Stromal cell of bone marrow (primary cell): Measurements from ENCODE around the gene SLC9A8.
"Not testable (repeated sequence)": the region's sequence is repeated elsewhere in the genome, so short reads cannot be mapped to it uniquely, and the experiment has no call there.

ENCODE experiments used
- DNase-seq: peaks from one replicate; pipeline ENCODE4 v3.0.0-alpha.2; 2012; ENCODE audit warnings: low read depth

Gene SLC9A8

GRCh38 chr20:49812507-49813304 lies at the start of gene SLC9A8:
SLC9A8 (plus strand) TSS chr20:49812828; CDS start chr20:49812923, 95 bp downstream.
- peak; percentile 73 for DNase-seq

GRCh38 chr20:49762940-49763766 lies 49.5 kb upstream of the SLC9A8 start:
- no peak for DNase-seq

- DNase-seq, result no peak
These were observed 47.3 kb upstream of the SLC9A8 start for GRCh38 chr20:49765413-49765736.

- DNase-seq, result peak; percentile 18
These were observed 46.6 kb upstream of the SLC9A8 start for GRCh38 chr20:49765846-49766541.

GRCh38 chr20:49766979-49767521 lies 45.6 kb upstream of the SLC9A8 start:
- DNase-seq, result no peak

- peak; percentile 62 for DNase-seq
These were observed 44.2 kb upstream of the SLC9A8 start for GRCh38 chr20:49768204-49769047.

GRCh38 chr20:49769048-49769581 lies 43.5 kb upstream of the SLC9A8 start:
- no peak for DNase-seq

GRCh38 chr20:49770634-49771033 lies 42.0 kb upstream of the SLC9A8 start:
- no peak for DNase-seq

GRCh38 chr20:49774213-49774612 lies 38.4 kb upstream of the SLC9A8 start:
- DNase-seq, result not testable (repeated sequence)

GRCh38 chr20:49775229-49775693 lies 37.4 kb upstream of the SLC9A8 start:
- DNase-seq, result peak; percentile 44

GRCh38 chr20:49779972-49780371 lies 32.7 kb upstream of the SLC9A8 start:
- no peak for DNase-seq

- DNase-seq, result no peak
These were observed 31.0 kb upstream of the SLC9A8 start for GRCh38 chr20:49781676-49782075.

GRCh38 chr20:49782439-49782838 lies 30.2 kb upstream of the SLC9A8 start:
- DNase-seq, result not testable (repeated sequence)

GRCh38 chr20:49783021-49783995 lies 29.3 kb upstream of the SLC9A8 start:
- not testable (repeated sequence) for DNase-seq

- no peak for DNase-seq
These were observed 28.3 kb upstream of the SLC9A8 start for GRCh38 chr20:49784291-49784690.

GRCh38 chr20:49785149-49785851 lies 27.3 kb upstream of the SLC9A8 start:
- no peak for DNase-seq

- DNase-seq, result no peak
These were observed 26.8 kb upstream of the SLC9A8 start for GRCh38 chr20:49785852-49786175.

GRCh38 chr20:49786196-49786595 lies 26.4 kb upstream of the SLC9A8 start:
- DNase-seq, result no peak

- no peak for DNase-seq
These were observed 25.8 kb upstream of the SLC9A8 start for GRCh38 chr20:49786668-49787370.
